ENCODE data around the gene RHCG.

RHCG gene

GRCh38 chr15:89444241-89445225 is 51.9 kb downstream of the RHCG start:
- DNase-seq (ENCODE audit: low read depth): no peak

- DNase-seq (ENCODE audit: low read depth): no peak
Observed at GRCh38 chr15:89443581-89443980, 52.8 kb downstream of the RHCG start.

DNA sequence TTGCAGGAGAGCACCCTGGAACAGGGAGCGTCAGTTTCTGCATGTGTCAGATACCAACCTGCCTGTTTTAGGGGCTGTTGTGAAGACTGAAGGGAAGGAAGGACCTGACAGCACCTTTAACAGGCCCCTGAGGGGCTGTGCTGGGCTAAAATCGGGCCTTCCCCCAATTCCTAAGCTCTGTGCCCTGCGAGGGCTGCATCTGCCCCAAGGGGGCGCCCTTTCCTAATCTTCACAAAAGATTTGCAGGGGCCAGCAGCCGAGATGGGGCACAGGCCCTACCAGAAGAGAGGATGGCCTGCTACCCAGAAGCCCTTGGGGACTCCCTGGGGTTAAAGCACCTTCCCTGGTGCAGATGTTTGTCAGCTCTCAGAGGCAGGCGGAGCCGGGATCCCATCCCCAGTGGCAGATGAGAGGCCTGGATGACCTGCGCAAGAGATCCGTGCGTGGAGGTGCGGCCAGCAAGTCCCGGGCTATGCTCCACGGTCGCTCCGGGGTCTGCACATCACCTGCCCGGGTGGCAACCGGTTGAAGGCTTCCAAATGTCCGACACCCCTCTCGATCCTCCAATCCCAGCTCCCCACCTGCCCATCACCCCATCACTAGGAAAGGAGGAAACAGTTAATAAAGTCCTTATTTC is 53.6 kb downstream of the RHCG start:
- DNase-seq (ENCODE audit: low read depth): no peak

GRCh38 chr15:89442155-89442554 is 54.2 kb downstream of the RHCG start:
- DNase-seq (ENCODE audit: low read depth): no peak

DNA sequence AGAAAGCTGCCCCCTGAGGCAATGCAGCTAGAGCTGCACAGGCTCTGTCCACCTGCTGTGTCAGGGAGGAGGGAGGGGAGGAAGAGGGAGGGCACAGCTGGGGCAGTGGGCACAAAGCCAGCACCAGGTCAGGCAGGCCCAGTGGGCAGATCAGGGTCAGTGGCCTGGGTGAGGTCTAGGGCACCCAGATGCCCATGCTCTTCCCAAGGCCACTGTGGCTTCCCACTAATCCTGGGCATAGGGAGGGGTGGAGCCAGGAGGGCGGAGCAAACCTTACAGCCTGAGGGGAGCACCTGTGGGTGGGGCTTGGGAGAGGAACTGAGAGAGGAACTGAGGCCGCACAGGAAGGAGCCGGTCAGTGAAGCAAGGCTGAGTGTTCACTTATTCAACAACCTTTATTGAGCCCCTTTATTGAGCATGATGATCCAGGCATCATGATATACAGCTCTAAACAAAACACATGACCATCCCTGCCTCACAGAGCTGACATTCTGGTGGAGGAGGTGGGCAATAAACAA is 55.0 kb downstream of the RHCG start:
- no peak for DNase-seq (ENCODE audit: low read depth)

- no peak for DNase-seq (ENCODE audit: low read depth)
Observed at GRCh38 chr15:89439764-89440163, 56.6 kb downstream of the RHCG start.

DNA sequence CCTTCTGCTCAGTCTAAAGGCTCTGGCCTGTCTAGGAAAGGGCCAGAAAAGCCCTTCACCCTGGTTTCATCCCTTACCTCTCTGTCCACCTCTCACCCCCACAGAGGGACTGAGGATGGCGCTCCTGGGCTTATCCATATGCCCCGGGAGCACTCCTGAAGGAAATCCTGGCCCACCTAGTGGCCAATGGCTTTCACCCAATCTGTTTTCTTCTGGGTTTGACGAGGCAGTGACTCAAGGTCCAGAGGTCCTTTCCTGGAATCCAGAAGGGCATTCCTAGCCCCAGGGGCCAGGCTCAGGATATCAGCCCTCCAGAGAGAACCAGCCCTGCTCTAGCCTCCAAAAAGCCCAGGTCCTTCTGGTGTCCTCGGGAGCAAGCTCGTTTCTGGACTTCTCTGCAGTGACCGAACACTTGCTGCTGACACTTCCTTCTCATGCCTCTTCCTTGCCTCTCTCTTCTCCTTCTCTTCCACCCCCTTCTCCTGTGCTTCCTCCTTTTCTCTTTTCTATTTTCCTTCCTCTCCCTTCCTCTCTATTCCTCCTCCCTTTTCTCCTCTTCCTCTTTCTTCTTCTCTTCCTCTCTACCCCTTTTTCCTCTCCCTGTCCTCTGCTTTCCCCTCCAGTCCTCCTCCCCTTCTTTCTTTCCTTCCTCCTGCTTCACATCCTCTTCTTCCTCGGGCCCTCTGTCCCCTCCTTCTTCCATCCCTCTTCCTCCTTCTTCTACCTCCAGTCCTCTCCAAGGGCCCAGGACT is 59.6 kb downstream of the RHCG start:
- DNase-seq (ENCODE audit: low read depth): no peak

GRCh38 chr15:89435362-89435761 is 61.0 kb downstream of the RHCG start:
- no peak for DNase-seq (ENCODE audit: low read depth)

- no peak for DNase-seq (ENCODE audit: low read depth)
Observed at GRCh38 chr15:89433686-89434085, 62.7 kb downstream of the RHCG start.

- DNase-seq (ENCODE audit: low read depth): peak; percentile 74
Observed at GRCh38 chr15:89430530-89431341, 65.6 kb downstream of the RHCG start.

DNA sequence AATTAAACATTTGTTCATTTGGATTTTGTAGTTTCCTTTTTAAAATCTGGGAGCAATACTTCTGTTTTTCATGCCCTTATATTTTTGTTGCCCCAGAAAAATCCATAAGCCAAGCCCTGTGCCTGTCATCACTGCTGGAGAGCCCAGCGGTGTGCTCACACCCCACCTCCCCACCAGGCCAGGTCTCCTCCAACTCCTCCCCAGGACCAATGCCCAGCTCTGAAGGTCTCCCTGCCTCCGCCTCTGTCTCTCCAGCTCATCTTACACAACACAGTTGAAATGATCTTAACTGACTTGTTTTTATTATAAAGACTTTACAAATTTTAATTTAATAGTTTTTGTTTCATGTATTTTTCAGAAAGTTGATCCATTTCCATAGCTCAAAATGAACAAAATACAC is 66.4 kb downstream of the RHCG start:
- DNase-seq (ENCODE audit: low read depth): no peak

GRCh38 chr15:89429023-89429422 is 67.4 kb downstream of the RHCG start:
- no peak for DNase-seq (ENCODE audit: low read depth)

DNA sequence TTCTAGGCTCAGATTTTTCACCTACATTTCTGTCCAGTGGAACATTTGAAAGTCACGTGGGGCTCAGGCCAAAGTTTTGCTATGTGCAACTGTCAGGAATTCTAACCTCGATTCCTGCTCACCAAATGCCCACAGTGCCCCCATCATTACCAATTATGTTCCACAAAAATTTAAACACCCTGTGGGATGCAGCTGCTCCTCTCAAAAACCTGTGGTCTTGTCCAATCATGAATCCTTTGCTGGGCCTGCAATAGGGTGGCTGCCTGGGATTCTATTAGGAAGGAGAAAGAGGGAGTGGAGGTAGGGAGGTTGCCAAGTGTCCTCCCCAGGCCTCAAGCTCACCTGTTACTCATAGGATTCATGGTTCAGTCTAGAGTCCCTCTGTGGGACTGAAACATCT is 68.1 kb downstream of the RHCG start:
- DNase-seq (ENCODE audit: low read depth): no peak

- no peak for DNase-seq (ENCODE audit: low read depth)
Observed at GRCh38 chr15:89426500-89426899, 69.9 kb downstream of the RHCG start.

DNA sequence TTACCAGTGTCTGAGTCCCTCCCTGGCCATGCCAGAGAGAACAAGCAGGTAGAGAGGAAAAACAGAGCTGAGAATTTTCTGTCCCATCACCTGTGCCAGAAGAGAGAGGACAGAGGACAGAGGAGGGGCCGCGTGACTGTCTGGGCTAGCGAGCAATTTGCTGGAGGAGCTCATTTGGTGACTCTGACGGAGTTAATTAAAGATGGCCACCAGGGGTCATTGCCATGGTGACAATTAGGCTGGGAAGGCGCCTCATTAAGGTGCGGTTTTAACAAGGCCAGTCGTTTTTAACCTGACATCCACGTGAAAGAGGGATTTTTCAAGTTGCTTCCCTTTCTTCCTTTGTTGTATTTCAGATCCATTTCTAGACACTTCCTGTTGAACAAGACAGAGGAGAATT is 72.4 kb downstream of the RHCG start:
- no peak for DNase-seq (ENCODE audit: low read depth)
